Keratinocyte (primary cell): ENCODE data around the gene PCK2. TPM values are rescaled to one million over a fixed set of nuclear protein-coding genes. Genes with fewer than 3 reads are reported as not detected.

Source experiments
- DNase-seq: peaks from one replicate; pipeline ENCODE4 v3.0.0-alpha.2; 2011; ENCODE audit warnings: low read depth, missing footprints, low spot score
- FAIRE-seq: peaks from 2 replicates; lab custom pipeline; 2011; peaks lifted over from hg19 to GRCh38; lab: Jason Lieb, UNC
- H2AFZ ChIP-seq: 2 replicates; pipeline ENCODE4 v1.6.0; 2012; ENCODE audit warnings: low read length, control low read depth, inconsistent platforms; ENCODE audit not compliant: control insufficient read depth
- H3K27ac ChIP-seq: 2 replicates; pipeline ENCODE4 v1.5.1; 2011; ENCODE audit warnings: low read length; ENCODE audit not compliant: control insufficient read depth, insufficient read depth
- H3K27me3 ChIP-seq: 3 replicates; pipeline ENCODE4 v1.6.0; 2011; ENCODE audit warnings: low read length; ENCODE audit not compliant: control insufficient read depth, insufficient read depth; ENCODE audit errors: extremely low read depth
- H3K36me3 ChIP-seq, 2 experiments: 2 replicates in 1 of 2; 3 replicates in 1 of 2; pipeline ENCODE4 v1.5.1; 2011; ENCODE audit warnings: low read length in 2 of 2, mild to moderate bottlenecking in 1 of 2; ENCODE audit not compliant: control insufficient read depth in 2 of 2, insufficient read depth in 2 of 2; ENCODE audit errors: extremely low read depth in 1 of 2
- H3K4me1 ChIP-seq: 3 replicates; pipeline ENCODE4 v1.5.1; 2011; ENCODE audit warnings: low read length; ENCODE audit not compliant: control insufficient read depth, insufficient read depth; ENCODE audit errors: extremely low read depth
- H3K4me2 ChIP-seq: 3 replicates; pipeline ENCODE4 v1.6.0; 2011; ENCODE audit warnings: low read depth, low read length; ENCODE audit not compliant: control insufficient read depth, insufficient read depth; ENCODE audit errors: extremely low read depth
- H3K4me3 ChIP-seq, 3 experiments: fragments of 200-600 bp in 1 of 3; sonication (generic) in 1 of 3; 2 replicates in 2 of 3; 3 replicates in 1 of 3; pipeline ENCODE4 v1.5.1; 2011 to 2016; ENCODE audit warnings: low read length in 3 of 3, mild to moderate bottlenecking in 3 of 3, control low read depth in 2 of 3, inconsistent platforms in 1 of 3, low read depth in 1 of 3, mixed read lengths in 1 of 3, mixed run types in 1 of 3, moderate library complexity in 1 of 3; ENCODE audit not compliant: control insufficient read depth in 2 of 3, insufficient read depth in 2 of 3; ENCODE audit errors: extremely low read depth in 1 of 3
- H3K79me2 ChIP-seq: 2 replicates; pipeline ENCODE4 v1.6.0; 2012; ENCODE audit warnings: low read length; ENCODE audit not compliant: control insufficient read depth, insufficient read depth
- H3K9ac ChIP-seq: 3 replicates; pipeline ENCODE4 v1.6.0; 2011; ENCODE audit warnings: low read length; ENCODE audit not compliant: control insufficient read depth, insufficient read depth; ENCODE audit errors: extremely low read depth
- H3K9me1 ChIP-seq: 3 replicates; pipeline ENCODE4 v1.6.0; 2011; ENCODE audit warnings: low read length; ENCODE audit not compliant: control insufficient read depth, insufficient read depth; ENCODE audit errors: extremely low read depth
- H3K9me3 ChIP-seq: 2 replicates; pipeline ENCODE4 v1.5.1; 2012; ENCODE audit warnings: low read depth, low read length; ENCODE audit not compliant: control insufficient read depth
- H4K20me1 ChIP-seq: 3 replicates; pipeline ENCODE4 v1.6.0; 2011; ENCODE audit warnings: low read length; ENCODE audit not compliant: control insufficient read depth, insufficient read depth; ENCODE audit errors: extremely low read depth
- CTCF ChIP-seq, 3 experiments: IDR thresholded peaks in 1 of 3; conservative IDR thresholded peaks in 1 of 3; optimal IDR thresholded peaks in 1 of 3; 2 replicates in 2 of 3; 3 replicates in 1 of 3; pipeline versions ENCODE3 to v1.5.1; 2011; ENCODE audit warnings: low read length in 3 of 3, mild to moderate bottlenecking in 3 of 3, moderate library complexity in 2 of 3, control low read depth in 1 of 3, inconsistent platforms in 1 of 3; ENCODE audit not compliant: insufficient read depth in 2 of 3; ENCODE audit errors: extremely low read depth in 1 of 3
- EZH2 ChIP-seq: IDR thresholded peaks from one replicate; pipeline ENCODE4 v1.6.1; 2012; ENCODE audit warnings: inconsistent platforms, mild to moderate bottlenecking, low read length, moderate library complexity
- dilution Hi-C: fragments of 300-500 bp; cut with MboI; formaldehyde crosslinking; loops from one replicate; pipeline ENCODE4 v1.7.0; 2020; ENCODE audit warnings: low sequenced_read_pairs; ENCODE audit not compliant: extremely low pct_ligation_motif_present
- polyA plus RNA-seq, 5 experiments: library from polyadenylated mRNA; depleted of rRNA in 3 of 5; stranded (reverse) in 3 of 5; stranded (forward) in 1 of 5; unstranded in 1 of 5; fragments of >200 nt; gene quantifications; 1 replicate in 1 of 5; 2 replicates in 3 of 5; 3 replicates in 1 of 5; pipeline versions ENCODE4 v1.2.1 to v1.2.3, GENCODE V29; 2011 to 2012; ENCODE audit warnings: missing spikeins in 2 of 5, low read depth in 1 of 5, low replicate concordance in 1 of 5

The PCK2 gene
- polyA plus RNA-seq, 1 donor (not counting 4 experiments of a cell fraction or from before 2014, with no cell fraction given): 16.6 TPM

GRCh38 chr14:24106672-24107271 lies 12.7 kb downstream of the PCK2 start:
- DNase-seq (no peak), FAIRE-seq (no peak)
- Histone ChIP-seq H3K79me2 (no peaks in the 10 kb centered on the region), H4K20me1 (no peaks in the 10 kb centered on the region), H3K36me3 (peaks cover 5 to 8% of the 10 kb centered on the region in 2 experiments), H3K4me1 (peaks cover 11% of the 10 kb centered on the region), H3K4me3 (no peak overlapping the region), H3K9ac (no peak overlapping the region), H3K9me1 (no peaks in the 10 kb centered on the region), H3K9me3 (no peaks in the 10 kb centered on the region), H2AFZ (no peak overlapping the region), H3K4me2 (no peak overlapping the region), H3K27ac (no peak overlapping the region), H3K27me3 (no peaks in the 10 kb centered on the region)
- dilution Hi-C loops: no loop called here
- no peak for TF ChIP-seq EZH2
- no peak for TF ChIP-seq CTCF (optimal IDR thresholded peaks at IDR 0.05 in 1 of 3, IDR thresholded peaks at IDR 0.05 in 1 of 3, conservative IDR thresholded peaks at IDR 0.05 in 1 of 3; ENCODE audit: extremely low read depth in 1 of 3, insufficient read depth in 2 of 3, low read length in 3 of 3)

GRCh38 chr14:24108336-24108874 lies 14.3 kb downstream of the PCK2 start:
- dilution Hi-C loops: no loop called here
- H3K4me2 ChIP-seq: no peak overlapping the region
- no peak overlapping the region for H3K27ac ChIP-seq
- no peak for FAIRE-seq
- no peaks in the 10 kb centered on the region for H3K9me3 ChIP-seq
- no peak for DNase-seq
- H3K4me1 ChIP-seq: peaks cover 14% of the 10 kb centered on the region
- no peak overlapping the region for H3K4me3 ChIP-seq
- no peaks in the 10 kb centered on the region for H3K9me1 ChIP-seq
- H3K27me3 ChIP-seq: no peaks in the 10 kb centered on the region
- no peak overlapping the region for H3K9ac ChIP-seq
- peaks cover 0 to 7% of the 10 kb centered on the region in 2 experiments for H3K36me3 ChIP-seq
- peak overlapping the region; percentile 48 for H2AFZ ChIP-seq
- H4K20me1 ChIP-seq: no peaks in the 10 kb centered on the region
- H3K79me2 ChIP-seq: no peaks in the 10 kb centered on the region
- TF ChIP-seq CTCF (optimal IDR thresholded peaks at IDR 0.05 in 1 of 3, IDR thresholded peaks at IDR 0.05 in 1 of 3, conservative IDR thresholded peaks at IDR 0.05 in 1 of 3; ENCODE audit: extremely low read depth in 1 of 3, insufficient read depth in 2 of 3, low read length in 3 of 3) (no peak), EZH2 (no peak)
